HUES6 (cell line): ENCODE measurements around the gene MIDN.

Source experiments
- H3K27ac ChIP-seq: 2 replicates; pipeline ENCODE4 v1.7.0; 2013; ENCODE audit warnings: low read depth, mild to moderate bottlenecking, low read length, inconsistent platforms
- H3K27me3 ChIP-seq: 2 replicates; pipeline ENCODE4 v1.6.1; 2013; ENCODE audit warnings: low read length; ENCODE audit not compliant: control insufficient read depth, insufficient read depth
- H3K36me3 ChIP-seq: 2 replicates; pipeline ENCODE4 v1.6.1; 2013; ENCODE audit warnings: low read length; ENCODE audit not compliant: control insufficient read depth, insufficient read depth
- H3K4me1 ChIP-seq: 2 replicates; pipeline ENCODE4 v1.6.1; 2013; ENCODE audit warnings: low read length; ENCODE audit not compliant: control insufficient read depth, insufficient read depth
- H3K4me3 ChIP-seq: 2 replicates; pipeline ENCODE4 v1.5.1; 2013; ENCODE audit warnings: low read depth, low read length
- H3K9ac ChIP-seq: one replicate; pipeline ENCODE4 v1.6.1; 2013; ENCODE audit warnings: mild to moderate bottlenecking, low read length
- H3K9me3 ChIP-seq: 2 replicates; pipeline ENCODE4 v1.6.1; 2013; ENCODE audit warnings: low read depth, low read length; ENCODE audit not compliant: control insufficient read depth, insufficient read depth

The MIDN gene

DNA sequence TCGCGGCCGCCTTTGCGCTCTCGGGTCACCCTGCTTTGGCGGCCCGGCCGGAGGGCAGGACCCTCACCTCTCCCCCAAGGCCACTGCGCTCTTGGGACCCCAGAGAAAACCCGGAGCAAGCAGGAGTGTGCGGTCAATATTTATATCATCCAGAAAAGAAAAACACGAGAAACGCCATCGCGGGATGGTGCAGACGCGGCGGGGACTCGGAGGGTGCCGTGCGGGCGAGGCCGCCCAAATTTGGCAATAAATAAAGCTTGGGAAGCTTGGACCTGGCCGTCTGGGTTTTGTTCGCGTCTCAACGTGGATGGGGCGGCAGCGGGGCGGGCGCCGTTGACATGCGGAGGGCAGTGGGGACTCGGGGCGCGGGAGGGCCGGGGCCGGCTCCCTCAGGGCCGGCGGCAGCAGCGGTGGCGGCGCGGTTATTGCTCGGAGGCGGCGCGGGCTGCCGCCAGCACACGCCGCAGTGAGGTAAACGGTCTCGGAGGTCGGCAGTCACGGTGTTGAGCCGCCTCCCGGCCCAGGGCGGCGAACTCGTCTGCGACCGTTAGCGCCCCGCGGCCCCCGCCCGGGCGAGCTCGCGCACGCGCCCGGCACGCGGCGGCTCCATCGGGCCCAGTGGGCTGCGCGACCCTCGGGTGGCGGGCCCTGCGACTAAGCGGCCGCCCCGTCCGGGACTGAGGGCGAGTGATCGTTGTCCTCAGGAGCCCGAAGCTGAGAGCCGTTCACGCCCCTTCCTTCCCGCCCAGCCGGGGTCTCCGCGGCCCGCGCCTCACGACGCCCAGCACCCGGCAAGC lies 20.0 kb upstream of the MIDN start:
- no peaks in the 10 kb centered on the region for H3K9me3 ChIP-seq
- no peaks in the 10 kb centered on the region for H3K27me3 ChIP-seq
- no peak overlapping the region for H3K27ac ChIP-seq
- peaks cover 54% of the 10 kb centered on the region for H3K36me3 ChIP-seq
- no peak overlapping the region for H3K4me3 ChIP-seq
- no peaks in the 10 kb centered on the region for H3K4me1 ChIP-seq
- H3K9ac ChIP-seq, result no peak overlapping the region

DNA sequence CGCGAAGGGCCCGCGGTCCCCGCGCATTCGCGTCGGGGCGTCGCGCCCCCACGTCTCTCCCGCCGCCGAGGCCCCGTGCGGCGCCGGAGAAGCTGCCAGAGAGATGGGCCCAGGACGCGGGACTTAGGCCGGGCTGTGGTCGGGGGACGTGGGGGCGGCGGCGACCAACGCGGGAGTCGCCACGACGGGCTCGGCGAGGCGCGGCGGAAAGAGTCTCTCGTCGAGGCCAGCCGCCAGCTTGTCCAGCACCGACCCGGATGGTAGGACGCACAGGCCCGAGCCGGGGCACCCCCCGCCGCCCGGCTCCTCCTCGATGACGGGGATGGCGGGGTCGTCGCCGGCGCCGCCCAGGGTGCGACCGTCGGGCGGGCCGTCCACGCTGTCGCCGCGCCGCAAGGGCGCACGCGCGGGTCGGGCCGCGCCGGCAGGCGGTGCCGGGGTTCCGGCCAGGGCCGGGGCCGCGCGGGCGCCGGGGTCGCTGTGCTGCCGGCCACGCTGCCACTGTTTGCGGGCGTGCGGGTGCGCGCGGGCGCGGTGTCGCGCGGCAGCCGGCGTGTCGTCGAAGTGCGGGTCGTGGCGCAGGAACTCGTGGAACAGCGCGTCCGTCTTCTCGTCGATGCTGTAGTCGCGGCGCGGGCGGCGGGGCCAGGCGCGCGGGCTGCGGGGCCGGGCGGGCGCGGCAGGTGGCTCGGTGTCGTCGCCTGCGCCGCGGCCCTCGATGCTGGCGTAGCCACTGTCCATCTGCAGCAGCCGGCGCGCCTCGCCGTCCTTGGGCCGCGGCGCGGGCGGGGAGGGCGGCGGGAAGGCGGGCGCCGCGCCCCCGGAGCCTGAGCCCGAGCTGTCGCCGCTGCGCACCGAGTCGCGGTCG lies 19.1 kb upstream of the MIDN start:
- Histone ChIP-seq H3K4me1 (no peaks in the 10 kb centered on the region), H3K27ac (no peak overlapping the region), H3K4me3 (no peak overlapping the region), H3K27me3 (no peaks in the 10 kb centered on the region), H3K9ac (no peak overlapping the region), H3K36me3 (peaks cover 60% of the 10 kb centered on the region), H3K9me3 (no peaks in the 10 kb centered on the region)

DNA sequence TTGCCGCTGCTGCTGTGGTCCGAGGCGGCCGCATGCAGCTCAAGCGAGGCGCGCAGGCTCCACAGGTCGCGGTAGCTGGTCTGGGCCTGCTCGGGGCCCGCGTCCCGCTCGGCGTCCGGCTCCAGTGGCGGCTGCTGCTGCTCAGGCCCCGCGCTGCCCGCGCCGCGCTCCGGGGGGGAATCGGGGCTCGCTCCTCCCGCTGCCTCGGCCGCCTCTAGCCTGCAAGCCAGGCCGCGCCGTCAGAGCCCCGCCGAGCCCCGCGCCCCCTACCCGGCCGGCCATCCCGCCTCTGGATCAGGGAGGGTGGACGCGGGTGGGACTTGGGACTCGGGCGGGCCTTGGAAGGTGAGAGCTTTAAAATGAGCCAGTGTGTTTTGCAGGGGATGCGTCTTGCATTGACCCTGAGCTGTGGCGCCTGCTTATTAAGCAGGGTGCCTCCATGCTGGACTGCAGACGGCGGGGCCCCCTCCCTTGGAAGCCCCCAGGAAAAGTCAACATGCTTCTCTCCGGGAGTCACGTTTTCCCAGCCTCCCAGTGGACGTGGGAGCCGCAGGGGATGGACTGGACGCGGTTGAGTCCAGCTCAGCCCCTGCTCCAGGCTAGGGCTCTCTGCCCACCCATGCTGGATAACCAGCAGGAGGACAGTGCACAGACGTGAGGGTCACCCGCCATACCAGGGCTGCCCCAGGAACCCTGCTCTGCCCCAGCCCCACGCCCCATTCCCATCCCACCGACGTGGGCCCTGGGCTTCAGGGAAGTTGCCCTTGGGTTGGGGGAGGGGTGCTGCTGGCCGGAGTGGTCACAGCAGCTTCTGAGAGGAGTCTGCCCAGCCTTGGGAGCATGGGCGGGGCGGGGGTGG lies 18.2 kb upstream of the MIDN start:
- Histone ChIP-seq H3K9me3 (no peaks in the 10 kb centered on the region), H3K27me3 (no peaks in the 10 kb centered on the region), H3K27ac (no peak overlapping the region), H3K4me3 (no peak overlapping the region), H3K9ac (no peak overlapping the region), H3K36me3 (peaks cover 60% of the 10 kb centered on the region), H3K4me1 (no peaks in the 10 kb centered on the region)

DNA sequence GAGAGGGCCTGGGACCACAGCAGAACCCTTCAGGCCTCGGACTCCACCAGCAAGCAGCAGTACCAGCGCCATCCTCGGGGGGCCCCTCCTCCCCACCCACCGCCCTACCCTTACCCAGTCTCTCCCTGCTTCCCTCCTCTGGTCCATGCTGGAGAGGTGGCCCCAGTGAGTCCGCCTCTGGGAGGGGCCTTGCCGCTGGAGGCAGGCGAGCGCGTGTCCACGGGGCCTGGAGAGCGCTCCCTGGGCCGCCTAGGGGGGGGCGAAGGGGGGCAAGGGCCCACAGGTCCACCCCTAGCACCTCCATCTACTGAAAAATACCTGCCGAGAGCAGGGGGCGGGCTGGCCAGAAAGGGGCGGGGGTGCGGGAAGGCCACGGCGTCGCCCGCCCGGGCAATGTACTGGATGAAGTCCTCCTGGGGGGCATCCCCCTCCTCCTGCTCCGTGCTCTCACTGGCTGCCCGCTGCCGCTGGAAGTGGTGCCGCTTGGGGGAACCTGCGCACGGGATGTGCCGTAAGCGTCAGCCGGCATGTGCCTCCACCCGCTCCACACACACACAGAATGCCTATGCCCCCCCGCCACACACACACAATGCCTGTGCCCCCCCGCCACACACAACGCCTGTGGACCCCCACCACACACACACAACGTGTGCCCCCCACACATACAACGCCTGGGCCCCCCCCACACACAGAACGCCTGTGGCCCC lies 17.4 kb upstream of the MIDN start:
- no peak overlapping the region for H3K9ac ChIP-seq
- H3K4me1 ChIP-seq, result no peaks in the 10 kb centered on the region
- no peak overlapping the region for H3K4me3 ChIP-seq
- H3K36me3 ChIP-seq, result peaks cover 62% of the 10 kb centered on the region
- H3K27ac ChIP-seq, result no peak overlapping the region
- H3K9me3 ChIP-seq, result no peaks in the 10 kb centered on the region
- no peaks in the 10 kb centered on the region for H3K27me3 ChIP-seq

DNA sequence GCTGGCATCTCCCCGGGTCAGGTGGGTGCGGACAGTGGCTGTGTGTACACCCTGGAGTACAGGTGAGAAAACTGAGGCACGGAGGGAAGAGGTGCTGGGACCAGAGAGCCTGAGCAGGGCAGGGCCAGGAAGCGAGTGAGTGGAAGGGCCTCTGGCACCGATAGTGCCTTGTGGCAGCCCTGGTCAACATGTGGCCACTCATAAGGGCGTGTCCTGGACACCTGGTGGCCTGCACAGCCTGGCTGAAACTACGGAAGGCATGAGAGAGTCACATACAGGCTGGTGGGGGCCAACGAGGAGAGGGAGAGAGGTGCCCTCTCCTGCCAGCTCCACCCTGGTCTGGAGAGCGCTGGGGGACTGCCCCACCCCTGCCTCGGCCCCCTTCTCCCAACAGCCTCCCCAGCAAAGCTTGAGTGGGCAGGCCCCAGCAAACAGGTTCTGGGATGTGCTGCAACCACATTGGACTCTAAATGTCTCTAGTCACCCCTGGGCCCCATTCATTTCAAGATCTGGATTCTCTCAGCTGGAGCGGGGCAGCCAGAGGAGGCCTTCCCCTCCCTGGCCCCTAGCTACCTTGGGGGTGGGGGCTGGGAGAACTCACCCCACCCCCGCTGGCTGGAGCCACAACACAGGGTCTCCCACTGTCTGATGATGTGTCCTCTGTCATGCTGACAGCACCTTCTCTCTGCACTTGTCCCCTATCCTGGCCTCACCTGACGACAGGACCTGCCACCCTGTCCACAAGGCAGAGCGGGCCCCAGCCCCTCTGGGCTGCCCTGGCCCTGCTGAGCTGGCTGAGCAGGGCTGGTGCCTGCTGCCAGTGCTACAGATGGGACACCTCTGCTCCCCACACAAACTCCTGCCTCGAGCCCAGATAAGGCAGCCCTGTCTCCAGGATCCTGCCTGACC lies 16.4 kb upstream of the MIDN start:
- no peak overlapping the region for H3K27ac ChIP-seq
- H3K4me1 ChIP-seq, result peaks cover 5% of the 10 kb centered on the region; the same call in 1 of the 2 replicates
- H3K4me3 ChIP-seq, result no peak overlapping the region
- no peaks in the 10 kb centered on the region for H3K27me3 ChIP-seq
- peaks cover 53% of the 10 kb centered on the region for H3K36me3 ChIP-seq
- H3K9ac ChIP-seq, result no peak overlapping the region
- no peaks in the 10 kb centered on the region for H3K9me3 ChIP-seq

DNA sequence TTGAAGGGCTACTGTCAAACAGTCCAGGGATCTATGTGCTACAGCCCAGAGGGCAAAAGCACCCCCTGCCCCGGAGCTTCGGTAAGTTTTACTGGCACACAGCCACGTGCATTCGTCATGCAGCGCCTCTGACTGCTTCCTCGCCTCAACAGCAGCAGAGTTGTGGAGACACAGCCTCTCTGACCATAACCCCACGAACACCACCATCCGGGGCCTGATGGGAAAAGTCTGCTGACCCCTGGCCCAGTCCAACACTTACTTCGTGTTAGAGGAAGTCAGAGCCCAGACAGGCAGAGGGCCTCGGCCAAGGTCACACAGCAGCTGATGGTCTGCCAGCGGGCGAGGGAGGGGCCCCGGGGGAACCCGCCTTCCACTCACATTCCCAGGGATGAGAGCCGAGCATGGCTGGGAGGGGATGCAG lies 15.7 kb upstream of the MIDN start:
- no peaks in the 10 kb centered on the region for H3K27me3 ChIP-seq
- H3K36me3 ChIP-seq, result peaks cover 49% of the 10 kb centered on the region
- no peak overlapping the region for H3K9ac ChIP-seq
- H3K4me3 ChIP-seq, result no peak overlapping the region
- H3K4me1 ChIP-seq, result peaks cover 5% of the 10 kb centered on the region; the same call in 1 of the 2 replicates
- H3K9me3 ChIP-seq, result no peaks in the 10 kb centered on the region
- H3K27ac ChIP-seq, result no peak overlapping the region

DNA sequence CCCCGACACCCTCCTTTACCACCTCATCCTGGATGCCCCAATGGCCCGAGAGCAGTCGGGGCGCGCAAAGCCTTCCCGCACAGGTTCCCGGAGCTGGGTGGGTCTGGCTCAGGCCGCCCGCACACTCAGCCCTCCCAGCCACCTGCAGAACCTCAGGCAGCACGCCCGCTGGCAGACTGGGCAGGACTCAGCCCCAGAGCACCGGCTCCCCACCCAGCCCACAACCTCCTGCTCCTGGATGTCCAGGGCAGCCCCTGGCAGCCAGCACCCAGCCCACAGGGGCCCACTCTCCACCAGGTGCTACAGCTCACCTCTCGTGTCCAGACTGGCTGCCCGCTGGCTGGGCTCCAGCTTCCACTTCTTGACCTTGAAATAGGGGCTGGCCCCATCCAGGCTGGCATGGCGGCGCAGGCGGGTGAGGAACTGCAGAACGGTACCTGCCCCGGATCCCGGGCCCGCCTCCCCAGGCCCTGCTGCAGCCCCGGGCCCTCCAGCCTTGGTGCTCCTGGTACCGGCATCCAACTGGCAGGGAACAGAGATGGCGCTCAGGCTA lies 15.2 kb upstream of the MIDN start:
- no peak overlapping the region for H3K9ac ChIP-seq
- peaks cover 5% of the 10 kb centered on the region; the same call in 1 of the 2 replicates for H3K4me1 ChIP-seq
- H3K27me3 ChIP-seq, result no peaks in the 10 kb centered on the region
- peaks cover 47% of the 10 kb centered on the region for H3K36me3 ChIP-seq
- H3K4me3 ChIP-seq, result no peak overlapping the region
- H3K27ac ChIP-seq, result no peak overlapping the region
- no peaks in the 10 kb centered on the region for H3K9me3 ChIP-seq

DNA sequence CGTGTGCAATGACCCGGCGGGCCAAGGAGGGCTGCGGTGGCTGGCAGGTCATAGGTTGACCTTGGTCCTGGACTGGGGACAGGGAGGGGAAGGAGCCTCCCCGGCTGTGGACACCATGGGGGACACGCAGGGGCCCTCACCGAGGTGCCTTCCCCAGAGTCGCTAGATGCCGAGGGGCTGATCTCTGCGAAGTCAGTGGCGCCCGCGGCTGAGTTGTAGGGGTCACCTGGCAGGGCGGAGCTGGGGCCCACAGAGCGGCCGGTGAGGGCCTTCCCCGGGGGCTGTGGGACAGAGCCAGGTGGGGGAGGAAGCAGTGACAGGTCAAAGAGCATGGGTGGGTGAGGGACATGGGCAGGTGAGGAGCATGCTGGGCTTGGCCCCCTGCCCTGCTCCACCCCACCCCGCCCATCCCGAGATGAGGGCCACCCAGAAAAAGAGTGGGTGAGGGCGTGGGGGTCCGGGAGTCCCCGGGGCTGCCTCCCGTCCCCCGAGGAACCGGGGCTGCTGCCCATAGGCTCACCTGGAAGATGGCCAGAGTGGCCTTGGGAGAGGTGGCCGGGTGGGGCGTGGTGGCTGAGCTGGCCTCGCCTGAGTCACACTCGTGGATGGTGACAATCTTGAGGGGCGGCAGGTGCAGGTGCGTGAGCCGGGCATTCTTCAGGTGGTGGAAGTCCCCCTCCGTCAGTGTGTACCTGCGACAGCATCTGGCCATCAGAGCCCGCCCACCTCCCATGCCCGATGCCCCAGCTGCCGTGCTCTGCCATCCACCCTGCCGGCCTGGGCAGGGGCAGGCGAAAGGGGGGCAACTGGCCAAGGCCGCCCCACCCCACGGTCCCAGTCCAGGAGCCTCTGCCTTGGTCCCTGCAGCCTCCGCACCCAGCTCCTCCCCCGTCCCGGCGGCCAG lies 14.1 kb upstream of the MIDN start:
- no peak overlapping the region for H3K27ac ChIP-seq
- H3K36me3 ChIP-seq, result peaks cover 46% of the 10 kb centered on the region
- H3K4me1 ChIP-seq, result peaks cover 5% of the 10 kb centered on the region; the same call in 1 of the 2 replicates
- H3K4me3 ChIP-seq, result no peak overlapping the region
- H3K9ac ChIP-seq, result no peak overlapping the region
- H3K9me3 ChIP-seq, result no peaks in the 10 kb centered on the region
- no peaks in the 10 kb centered on the region for H3K27me3 ChIP-seq

DNA sequence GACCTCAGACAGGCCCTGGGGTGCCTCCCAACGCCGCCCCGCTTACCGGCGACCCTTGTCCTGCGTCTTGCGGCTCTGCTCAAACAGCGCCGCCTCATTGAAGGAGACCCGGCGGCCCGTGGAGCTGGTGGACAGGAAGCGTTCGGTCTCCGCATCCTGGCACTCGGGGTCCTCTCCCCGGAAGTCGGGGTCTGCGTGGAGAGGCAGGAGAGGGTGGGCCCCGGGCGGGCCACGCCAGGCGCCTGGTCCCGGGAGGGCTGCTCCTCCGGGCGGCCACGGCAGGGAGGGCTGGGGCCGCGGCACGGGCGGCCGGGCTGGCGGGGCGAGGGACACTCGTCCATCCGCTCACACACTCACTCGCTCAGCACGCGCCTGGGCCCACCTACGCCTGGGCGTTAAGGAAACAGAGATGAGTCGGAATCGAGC lies 13.4 kb upstream of the MIDN start:
- Histone ChIP-seq H3K36me3 (peaks cover 46% of the 10 kb centered on the region), H3K27me3 (no peaks in the 10 kb centered on the region), H3K9ac (no peak overlapping the region), H3K9me3 (no peaks in the 10 kb centered on the region), H3K4me1 (peaks cover 11% of the 10 kb centered on the region), H3K4me3 (no peak overlapping the region), H3K27ac (no peak overlapping the region)
